Measurements from ENCODE around the gene KCNIP1.
"Not testable (repeated sequence)": the region's sequence is repeated elsewhere in the genome, so short reads cannot be mapped to it uniquely, and the experiment has no call there.

The KCNIP1 gene

DNA sequence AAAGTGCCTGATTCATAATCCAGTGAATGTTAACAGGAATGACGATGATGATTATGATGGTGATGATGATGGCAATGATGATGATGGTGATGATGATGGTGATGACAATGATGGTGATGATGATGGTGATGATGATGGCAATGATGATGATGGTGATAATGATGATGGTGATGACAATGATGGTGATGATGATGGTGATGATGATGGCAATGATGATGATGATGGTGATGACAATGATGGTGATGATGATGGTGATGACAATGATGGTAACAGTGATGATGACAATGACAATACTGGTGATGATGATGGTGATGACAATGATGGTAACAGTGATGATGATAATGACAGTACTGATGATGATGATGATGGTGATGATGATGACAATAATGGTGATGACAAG, 46.6 kb downstream of the KCNIP1 start:
- H3K9ac ChIP-seq (ENCODE audit: low read length): not testable (repeated sequence)

DNA sequence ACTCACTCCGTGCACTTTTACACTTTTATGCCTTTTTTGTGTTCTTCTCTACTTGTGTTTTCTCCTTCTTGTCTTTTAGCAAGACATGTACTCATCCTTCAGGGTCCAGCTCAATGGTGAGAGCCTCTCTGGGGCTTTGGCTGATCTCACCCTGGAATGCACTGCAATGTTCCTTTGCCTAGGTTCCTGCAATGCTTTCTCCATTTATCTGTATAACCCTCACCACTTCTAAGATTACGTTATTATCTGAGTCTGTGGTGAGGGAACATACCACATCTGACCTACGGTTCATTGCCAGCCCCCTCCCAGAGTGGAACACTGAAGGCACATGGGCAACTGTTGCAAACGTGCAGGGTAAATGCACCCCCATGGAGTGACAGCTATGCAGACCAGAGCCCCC, 47.3 kb downstream of the KCNIP1 start:
- Histone ChIP-seq H3K9me3 (ENCODE audit: control insufficient read depth, insufficient read depth, low read depth, low read length) (no peaks in the 10 kb centered on the region; the same call in 1 of the 2 replicates), H3K4me1 (ENCODE audit: control insufficient read depth, insufficient read depth, low read length) (0 out of 2 replicates have a peak, but pooled peaks cover 5% of the 10 kb centered on the region), H3K36me3 (ENCODE audit: control insufficient read depth, insufficient read depth, low read length) (no peaks in the 10 kb centered on the region), H3K9ac (ENCODE audit: low read length) (no peak overlapping the region), H3K4me3 (ENCODE audit: low read depth, low read length) (no peak overlapping the region), H3K27ac (ENCODE audit: low read depth, low read length) (no peak overlapping the region), H3K27me3 (ENCODE audit: control insufficient read depth, insufficient read depth, low read length) (no peaks in the 10 kb centered on the region)

More for the DNA sequence above, 46.6 kb downstream of the KCNIP1 start:
- H3K27me3 ChIP-seq (ENCODE audit: control insufficient read depth, insufficient read depth, low read length); H3K9me3 ChIP-seq (ENCODE audit: control insufficient read depth, insufficient read depth, low read depth, low read length); H3K27ac ChIP-seq (ENCODE audit: low read depth, low read length); H3K4me1 ChIP-seq (ENCODE audit: control insufficient read depth, insufficient read depth, low read length); H3K4me3 ChIP-seq (ENCODE audit: low read depth, low read length); H3K36me3 ChIP-seq (ENCODE audit: control insufficient read depth, insufficient read depth, low read length): not testable (repeated sequence)

DNA sequence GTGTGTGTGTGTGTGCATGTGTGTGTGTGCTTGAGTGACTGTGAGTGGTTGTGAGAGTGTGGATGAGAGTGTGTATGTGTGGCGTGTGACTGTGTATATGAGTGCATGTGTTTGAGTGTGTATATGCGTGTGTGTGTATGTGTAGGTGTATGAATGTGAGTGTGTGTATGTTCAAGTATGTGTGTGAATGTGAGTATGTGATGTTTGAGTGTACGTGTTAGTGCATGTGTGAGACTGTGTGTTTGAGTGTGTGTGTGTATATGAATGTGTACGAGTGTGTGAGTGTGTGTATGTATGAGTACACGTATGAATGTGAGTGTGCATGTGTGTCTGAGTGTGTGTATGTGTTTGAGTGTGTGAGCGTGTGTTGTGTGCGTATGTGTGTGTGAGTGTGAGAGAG, 47.8 kb downstream of the KCNIP1 start:
- Histone ChIP-seq H3K4me3 (ENCODE audit: low read depth, low read length) (no peak overlapping the region), H3K9me3 (ENCODE audit: control insufficient read depth, insufficient read depth, low read depth, low read length) (no peaks in the 10 kb centered on the region), H3K27ac (ENCODE audit: low read depth, low read length) (no peak overlapping the region), H3K27me3 (ENCODE audit: control insufficient read depth, insufficient read depth, low read length) (no peaks in the 10 kb centered on the region), H3K9ac (ENCODE audit: low read length) (no peak overlapping the region), H3K4me1 (ENCODE audit: control insufficient read depth, insufficient read depth, low read length) (0 out of 2 replicates have a peak, but pooled peaks cover 5% of the 10 kb centered on the region), H3K36me3 (ENCODE audit: control insufficient read depth, insufficient read depth, low read length) (no peaks in the 10 kb centered on the region)

DNA sequence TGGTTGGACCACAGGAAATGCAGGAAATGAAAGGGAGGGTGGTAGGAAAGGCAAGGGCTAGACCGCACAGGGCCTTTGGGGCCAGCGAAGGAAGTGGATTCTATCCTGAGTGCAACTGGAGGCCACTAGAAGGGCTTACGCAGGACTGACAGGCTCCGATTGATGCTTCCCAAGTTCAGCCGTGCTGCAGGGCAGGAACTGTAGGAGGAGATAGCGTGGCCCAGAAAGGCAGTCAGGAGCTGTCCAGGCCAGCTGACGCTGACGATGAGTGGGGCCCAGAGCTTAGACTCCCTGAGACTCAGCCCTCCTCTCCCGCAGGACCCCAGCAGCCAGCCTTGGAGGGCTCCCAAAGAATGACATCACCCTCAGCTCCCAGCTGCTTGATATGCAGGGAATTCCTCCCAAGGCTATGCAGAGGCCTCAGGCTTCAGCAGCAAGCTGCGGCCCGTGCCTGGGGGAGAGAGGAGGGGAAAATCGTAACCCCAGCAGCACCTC, 48.8 kb downstream of the KCNIP1 start:
- H3K36me3 ChIP-seq (ENCODE audit: control insufficient read depth, insufficient read depth, low read length): no peaks in the 10 kb centered on the region
- no peak overlapping the region for H3K9ac ChIP-seq (ENCODE audit: low read length)
- no peak overlapping the region for H3K27ac ChIP-seq (ENCODE audit: low read depth, low read length)
- H3K4me3 ChIP-seq (ENCODE audit: low read depth, low read length): no peak overlapping the region
- H3K9me3 ChIP-seq (ENCODE audit: control insufficient read depth, insufficient read depth, low read depth, low read length): no peaks in the 10 kb centered on the region
- H3K27me3 ChIP-seq (ENCODE audit: control insufficient read depth, insufficient read depth, low read length): no peaks in the 10 kb centered on the region
- H3K4me1 ChIP-seq (ENCODE audit: control insufficient read depth, insufficient read depth, low read length): 0 out of 2 replicates have a peak, but pooled peaks cover 5% of the 10 kb centered on the region

DNA sequence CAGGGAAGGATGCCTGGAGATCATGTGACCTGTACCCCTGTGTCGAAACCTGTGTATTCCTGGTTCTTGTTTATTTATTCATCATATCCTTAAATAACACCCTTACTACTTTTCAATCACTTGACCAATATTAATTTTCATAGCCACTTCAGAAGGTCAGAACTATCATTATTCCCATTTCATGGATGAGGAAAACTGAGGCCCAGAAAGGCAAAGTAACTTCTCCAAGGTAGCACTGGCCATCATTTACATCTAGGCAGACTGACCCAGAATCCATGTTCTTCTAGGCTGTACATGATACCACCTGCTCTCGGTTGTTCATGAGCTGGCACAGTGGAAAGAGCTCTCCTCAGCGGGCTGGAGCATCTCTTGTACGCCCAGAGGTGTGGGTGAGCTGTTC, 49.4 kb downstream of the KCNIP1 start:
- H3K4me1 ChIP-seq (ENCODE audit: control insufficient read depth, insufficient read depth, low read length): 0 out of 2 replicates have a peak, but pooled peaks cover 5% of the 10 kb centered on the region
- no peaks in the 10 kb centered on the region for H3K27me3 ChIP-seq (ENCODE audit: control insufficient read depth, insufficient read depth, low read length)
- H3K27ac ChIP-seq (ENCODE audit: low read depth, low read length): no peak overlapping the region

DNA sequence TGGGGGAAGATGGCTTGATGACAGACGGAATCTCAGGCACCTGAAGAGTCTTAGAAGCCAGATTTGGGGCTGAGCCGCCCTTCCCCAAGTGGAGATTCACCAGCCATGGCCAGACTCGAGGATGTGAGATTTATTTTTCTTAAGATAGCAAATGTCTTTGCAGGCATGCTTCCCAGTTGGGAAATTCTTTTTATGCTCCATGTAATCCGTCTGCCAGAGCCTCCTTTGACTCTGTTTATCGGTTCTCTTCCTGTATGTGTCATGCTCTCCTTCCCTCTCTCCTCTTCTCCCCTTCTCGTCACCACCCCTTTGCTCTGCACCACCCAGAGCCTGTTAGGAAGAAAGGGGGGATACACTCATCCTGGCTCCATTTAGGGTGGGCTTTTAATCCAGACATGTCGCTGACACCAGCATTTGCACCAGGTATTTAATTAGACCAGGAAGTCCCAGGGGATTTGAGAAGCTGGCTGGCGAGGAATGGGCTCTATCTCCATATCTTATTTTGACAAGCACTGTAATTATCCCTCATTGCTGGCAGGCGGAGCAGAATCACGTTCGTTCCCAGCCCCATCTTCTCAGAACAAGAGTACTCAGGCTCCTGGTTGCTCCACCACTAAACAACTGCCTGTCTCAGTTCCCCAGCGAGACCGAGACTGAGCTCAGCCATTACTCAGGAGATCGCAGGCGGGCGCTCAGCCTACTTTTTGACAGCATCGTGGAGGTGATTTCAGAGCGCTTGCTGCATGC, 50.9 kb downstream of the KCNIP1 start:
- Histone ChIP-seq H3K4me3 (ENCODE audit: low read depth, low read length) (no peak overlapping the region), H3K27me3 (ENCODE audit: control insufficient read depth, insufficient read depth, low read length) (no peaks in the 10 kb centered on the region), H3K4me1 (ENCODE audit: control insufficient read depth, insufficient read depth, low read length) (0 out of 2 replicates have a peak, but pooled peaks cover 5% of the 10 kb centered on the region)

More for the DNA sequence above, 49.4 kb downstream of the KCNIP1 start:
- Histone ChIP-seq H3K9ac (ENCODE audit: low read length) (no peak overlapping the region), H3K9me3 (ENCODE audit: control insufficient read depth, insufficient read depth, low read depth, low read length) (no peaks in the 10 kb centered on the region), H3K36me3 (ENCODE audit: control insufficient read depth, insufficient read depth, low read length) (no peaks in the 10 kb centered on the region), H3K4me3 (ENCODE audit: low read depth, low read length) (no peak overlapping the region)

DNA sequence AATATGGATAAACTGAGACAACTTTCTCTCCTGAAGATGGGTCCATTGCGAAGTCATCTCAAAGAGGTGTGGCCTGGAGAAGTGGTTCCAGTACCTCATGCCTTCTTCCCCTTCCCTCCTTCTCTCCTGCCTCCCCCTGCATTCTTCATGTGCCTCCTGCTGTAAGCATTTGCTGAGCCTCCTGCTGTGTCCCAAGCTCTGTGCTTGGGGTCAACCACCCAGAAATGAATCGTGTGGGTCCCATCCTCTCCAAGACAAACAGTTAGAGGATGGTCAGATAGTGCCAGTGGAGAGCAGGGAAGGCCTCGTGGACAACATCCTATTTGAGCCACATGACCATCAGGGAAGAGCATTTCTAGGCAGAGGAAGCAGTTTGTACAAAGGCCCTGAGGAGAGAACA, 53.5 kb downstream of the KCNIP1 start:
- no peaks in the 10 kb centered on the region for H3K27me3 ChIP-seq (ENCODE audit: control insufficient read depth, insufficient read depth, low read length)
- H3K9me3 ChIP-seq (ENCODE audit: control insufficient read depth, insufficient read depth, low read depth, low read length): no peaks in the 10 kb centered on the region
- 0 out of 2 replicates have a peak, but pooled peaks cover 5% of the 10 kb centered on the region for H3K4me1 ChIP-seq (ENCODE audit: control insufficient read depth, insufficient read depth, low read length)
- no peaks in the 10 kb centered on the region for H3K36me3 ChIP-seq (ENCODE audit: control insufficient read depth, insufficient read depth, low read length)
- no peak overlapping the region for H3K4me3 ChIP-seq (ENCODE audit: low read depth, low read length)
- H3K27ac ChIP-seq (ENCODE audit: low read depth, low read length): no peak overlapping the region
- H3K9ac ChIP-seq (ENCODE audit: low read length): no peak overlapping the region

More for the DNA sequence above, 50.9 kb downstream of the KCNIP1 start:
- no peak overlapping the region for H3K27ac ChIP-seq (ENCODE audit: low read depth, low read length)
- no peak overlapping the region for H3K9ac ChIP-seq (ENCODE audit: low read length)
- H3K36me3 ChIP-seq (ENCODE audit: control insufficient read depth, insufficient read depth, low read length): no peaks in the 10 kb centered on the region
- no peaks in the 10 kb centered on the region for H3K9me3 ChIP-seq (ENCODE audit: control insufficient read depth, insufficient read depth, low read depth, low read length)

DNA sequence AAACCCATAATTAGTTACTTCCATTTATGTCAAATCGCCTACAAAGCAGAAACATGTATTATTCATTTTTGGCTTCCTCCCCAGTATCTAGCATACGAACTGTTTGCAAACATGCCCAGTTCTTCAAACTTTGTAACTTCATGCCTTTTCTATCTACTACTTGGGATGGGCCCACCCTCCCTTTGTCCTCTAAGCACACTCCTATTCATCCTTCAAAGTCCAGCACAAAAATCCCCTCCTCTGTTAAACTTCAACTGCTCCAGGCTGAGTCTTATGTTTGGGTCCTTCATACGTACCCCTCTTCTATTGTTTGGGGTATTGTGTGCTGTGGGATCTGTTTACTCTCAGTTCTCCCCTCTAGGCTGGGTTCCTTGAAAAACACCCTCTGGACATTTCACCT, 55.5 kb downstream of the KCNIP1 start:
- Histone ChIP-seq H3K27me3 (ENCODE audit: control insufficient read depth, insufficient read depth, low read length) (no peaks in the 10 kb centered on the region), H3K4me3 (ENCODE audit: low read depth, low read length) (no peak overlapping the region), H3K27ac (ENCODE audit: low read depth, low read length) (no peak overlapping the region), H3K9ac (ENCODE audit: low read length) (no peak overlapping the region), H3K4me1 (ENCODE audit: control insufficient read depth, insufficient read depth, low read length) (no peaks in the 10 kb centered on the region), H3K9me3 (ENCODE audit: control insufficient read depth, insufficient read depth, low read depth, low read length) (no peaks in the 10 kb centered on the region), H3K36me3 (ENCODE audit: control insufficient read depth, insufficient read depth, low read length) (no peaks in the 10 kb centered on the region)

DNA sequence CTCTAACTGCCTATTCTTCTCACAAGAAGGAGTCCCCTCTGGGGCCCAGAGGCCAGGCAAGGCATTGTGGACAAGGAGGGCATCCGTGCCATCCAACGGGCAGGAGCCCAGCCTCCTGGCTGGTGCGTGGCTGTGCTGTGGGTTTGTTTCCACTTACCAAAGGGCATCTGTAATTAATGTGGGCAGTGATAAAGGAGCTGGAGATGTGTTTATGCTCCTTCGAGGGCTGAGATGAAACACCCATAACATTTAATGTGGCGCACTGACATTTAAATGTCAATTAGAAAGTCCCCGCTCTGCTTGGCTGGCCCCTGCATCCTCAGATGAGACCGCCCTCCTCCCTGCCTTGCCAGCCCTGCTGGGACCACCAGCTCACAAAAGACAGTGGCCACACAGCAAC, 57.1 kb downstream of the KCNIP1 start:
- no peaks in the 10 kb centered on the region for H3K27me3 ChIP-seq (ENCODE audit: control insufficient read depth, insufficient read depth, low read length)
- H3K36me3 ChIP-seq (ENCODE audit: control insufficient read depth, insufficient read depth, low read length): no peaks in the 10 kb centered on the region
- no peaks in the 10 kb centered on the region for H3K9me3 ChIP-seq (ENCODE audit: control insufficient read depth, insufficient read depth, low read depth, low read length)
- H3K4me1 ChIP-seq (ENCODE audit: control insufficient read depth, insufficient read depth, low read length): no peaks in the 10 kb centered on the region
- H3K4me3 ChIP-seq (ENCODE audit: low read depth, low read length): no peak overlapping the region
- H3K27ac ChIP-seq (ENCODE audit: low read depth, low read length): no peak overlapping the region
- no peak overlapping the region for H3K9ac ChIP-seq (ENCODE audit: low read length)

DNA sequence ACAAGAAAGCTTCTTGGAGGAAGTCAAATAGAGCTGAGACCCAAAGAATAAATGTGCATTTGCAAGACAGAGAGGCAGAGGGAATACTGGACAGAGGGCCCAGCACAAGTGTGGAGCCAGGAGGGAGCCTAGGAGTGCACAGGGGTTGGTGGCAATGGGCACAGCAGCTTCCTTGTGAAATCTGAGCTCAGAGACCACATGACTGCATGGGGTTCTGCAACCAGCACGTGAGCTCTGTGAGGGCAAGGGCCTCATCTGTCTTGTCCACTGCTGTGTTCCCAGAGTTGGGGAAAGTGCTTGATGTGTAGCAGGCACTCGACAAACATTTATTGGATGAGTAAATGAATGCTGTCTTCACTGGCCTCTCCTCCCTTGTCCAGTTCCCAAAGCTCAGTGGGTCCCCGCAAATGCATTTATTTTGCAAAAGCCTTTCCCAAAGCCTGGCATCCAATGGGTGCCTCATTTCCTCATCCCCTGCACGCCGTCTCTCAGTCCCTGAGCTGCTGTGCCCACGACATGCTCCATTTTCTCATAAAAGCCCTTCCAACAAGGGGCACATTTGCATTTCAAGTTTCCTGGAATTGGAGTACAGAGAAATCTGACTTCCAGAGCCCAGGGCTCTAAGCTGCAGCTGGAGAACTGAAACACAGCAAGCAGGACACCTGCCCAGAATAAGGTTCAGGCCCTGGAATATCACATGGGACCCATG, 58.5 kb downstream of the KCNIP1 start:
- H3K9ac ChIP-seq (ENCODE audit: low read length): no peak overlapping the region
- H3K27ac ChIP-seq (ENCODE audit: low read depth, low read length): no peak overlapping the region
- no peaks in the 10 kb centered on the region for H3K27me3 ChIP-seq (ENCODE audit: control insufficient read depth, insufficient read depth, low read length)
- no peaks in the 10 kb centered on the region for H3K4me1 ChIP-seq (ENCODE audit: control insufficient read depth, insufficient read depth, low read length)
- no peaks in the 10 kb centered on the region for H3K9me3 ChIP-seq (ENCODE audit: control insufficient read depth, insufficient read depth, low read depth, low read length)
- no peak overlapping the region for H3K4me3 ChIP-seq (ENCODE audit: low read depth, low read length)
- no peaks in the 10 kb centered on the region for H3K36me3 ChIP-seq (ENCODE audit: control insufficient read depth, insufficient read depth, low read length)

DNA sequence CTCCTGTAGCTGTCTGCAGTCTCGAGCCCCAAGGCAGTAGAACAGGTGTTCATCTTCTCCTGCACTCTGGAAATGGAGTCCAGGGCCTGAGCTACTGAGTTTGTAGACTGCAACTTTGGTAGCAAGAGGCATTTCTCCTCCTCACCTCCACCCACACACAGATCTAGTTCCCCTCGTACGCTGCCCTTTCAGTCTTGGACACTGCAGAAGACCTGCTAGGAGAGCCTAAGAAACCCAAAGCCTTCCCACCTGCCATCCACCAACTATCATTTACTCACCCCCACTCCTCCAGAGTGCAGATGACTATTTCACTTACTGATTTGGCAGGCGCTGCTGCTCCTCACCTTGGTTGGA, 59.0 kb downstream of the KCNIP1 start:
- Histone ChIP-seq H3K9me3 (ENCODE audit: control insufficient read depth, insufficient read depth, low read depth, low read length) (no peaks in the 10 kb centered on the region), H3K36me3 (ENCODE audit: control insufficient read depth, insufficient read depth, low read length) (no peaks in the 10 kb centered on the region), H3K27me3 (ENCODE audit: control insufficient read depth, insufficient read depth, low read length) (no peaks in the 10 kb centered on the region), H3K4me1 (ENCODE audit: control insufficient read depth, insufficient read depth, low read length) (no peaks in the 10 kb centered on the region), H3K27ac (ENCODE audit: low read depth, low read length) (no peak overlapping the region), H3K9ac (ENCODE audit: low read length) (no peak overlapping the region), H3K4me3 (ENCODE audit: low read depth, low read length) (no peak overlapping the region)
